HG03045 (cell line): ENCODE data around the gene NCOR2.

Experiments
- ATAC-seq: cut with Tn5 transposase; IDR thresholded peaks from one replicate; pipeline ENCODE4 v1.9.1; 2021; ENCODE audit warnings: mild to moderate bottlenecking, moderate library complexity; ENCODE audit not compliant: unreplicated experiment

NCOR2 gene

GRCh38 chr12:124529565-124530276 lies 37.7 kb downstream of the NCOR2 start:
- ATAC-seq = no peak

DNA sequence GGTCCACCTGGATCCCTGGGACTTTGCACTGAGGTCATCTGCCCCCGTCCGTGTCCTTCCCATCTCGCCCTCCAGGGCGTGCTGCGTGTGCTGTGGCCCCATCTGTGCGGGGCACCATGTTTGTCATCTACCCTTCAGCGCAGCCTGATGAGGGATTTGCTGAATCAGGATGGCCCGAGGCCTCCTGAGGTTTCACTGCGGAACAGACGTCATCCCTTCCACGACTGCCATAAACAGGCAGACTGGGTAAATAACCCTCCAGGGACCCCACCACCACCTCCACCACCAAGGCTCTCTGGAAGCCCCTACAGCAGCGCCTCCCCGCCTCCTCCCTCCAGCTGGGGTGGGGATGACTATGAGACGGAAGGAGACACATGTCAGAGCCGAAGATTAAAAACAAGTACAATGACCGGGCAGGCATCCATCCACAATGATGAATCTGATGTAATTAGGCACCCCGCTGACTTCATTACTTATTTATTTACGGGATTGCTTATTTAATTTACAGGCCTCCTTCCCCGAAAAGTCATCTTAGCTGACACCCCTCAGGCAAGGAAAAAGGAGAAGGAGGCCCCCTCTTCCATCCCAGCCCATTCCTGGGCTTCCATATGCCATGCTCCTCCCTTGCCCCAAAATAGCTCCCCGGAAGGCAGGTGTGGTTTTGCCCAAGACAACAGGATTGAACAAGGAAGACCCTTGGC lies 39.4 kb downstream of the NCOR2 start:
- no peak for ATAC-seq

DNA sequence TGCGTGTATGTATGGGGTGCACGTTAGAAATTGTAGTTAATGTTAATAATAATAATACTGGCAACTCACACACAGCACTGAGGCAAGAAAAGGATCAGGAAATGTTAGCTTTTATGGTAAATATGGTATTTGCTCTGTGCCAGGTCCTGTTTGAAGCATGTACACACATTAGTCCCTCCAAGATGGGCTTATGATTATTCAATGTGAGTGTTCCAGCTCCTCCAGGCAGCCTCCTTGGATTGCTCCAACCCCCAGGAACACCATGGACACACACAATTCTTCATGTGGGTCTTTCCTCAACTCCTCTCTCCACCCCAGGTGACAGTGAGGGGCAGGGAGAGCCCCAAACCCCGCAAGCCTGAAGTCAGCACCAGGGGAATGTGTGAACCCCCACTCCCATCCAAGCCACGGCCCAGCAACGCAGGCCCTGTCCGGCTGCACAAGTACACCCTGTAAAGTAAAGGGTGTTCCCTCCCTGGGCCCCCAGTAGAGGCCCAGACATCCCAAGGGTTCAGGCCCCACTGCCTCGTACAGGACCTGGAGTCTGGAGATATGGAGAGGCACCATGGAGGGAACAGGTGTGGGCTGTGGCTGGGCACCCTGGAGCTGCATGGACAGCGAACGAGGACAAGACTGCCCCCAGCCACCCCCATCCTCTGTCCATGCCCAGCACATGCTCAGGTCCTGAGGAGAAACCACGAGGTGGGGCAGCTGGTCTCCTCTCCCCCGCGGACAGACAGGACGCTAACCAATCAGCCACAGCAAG lies 41.3 kb downstream of the NCOR2 start:
- ATAC-seq = no peak

- ATAC-seq = no peak
These were observed 42.0 kb downstream of the NCOR2 start for GRCh38 chr12:124525455-124525854.

GRCh38 chr12:124524231-124524925 lies 43.0 kb downstream of the NCOR2 start:
- no peak for ATAC-seq

DNA sequence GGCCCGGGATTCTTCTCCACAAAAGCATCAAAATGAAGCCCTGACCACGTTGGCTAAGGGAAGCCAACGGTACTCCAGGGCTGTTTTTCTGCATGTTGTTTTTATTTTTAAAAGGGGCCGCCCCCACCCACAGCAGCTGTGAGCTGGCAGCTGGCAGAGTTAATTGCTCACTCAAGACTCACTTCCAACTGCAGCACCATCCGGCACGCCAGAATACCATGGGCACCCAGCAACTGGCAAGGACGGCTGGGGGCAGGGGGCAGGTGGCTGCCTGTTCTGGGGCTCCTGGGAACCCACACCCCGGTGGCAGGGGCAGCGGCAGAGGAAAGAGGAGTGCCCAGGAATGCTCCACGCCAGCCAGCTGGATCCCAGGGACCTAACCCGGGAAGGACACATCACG lies 44.3 kb downstream of the NCOR2 start:
- ATAC-seq = no peak

DNA sequence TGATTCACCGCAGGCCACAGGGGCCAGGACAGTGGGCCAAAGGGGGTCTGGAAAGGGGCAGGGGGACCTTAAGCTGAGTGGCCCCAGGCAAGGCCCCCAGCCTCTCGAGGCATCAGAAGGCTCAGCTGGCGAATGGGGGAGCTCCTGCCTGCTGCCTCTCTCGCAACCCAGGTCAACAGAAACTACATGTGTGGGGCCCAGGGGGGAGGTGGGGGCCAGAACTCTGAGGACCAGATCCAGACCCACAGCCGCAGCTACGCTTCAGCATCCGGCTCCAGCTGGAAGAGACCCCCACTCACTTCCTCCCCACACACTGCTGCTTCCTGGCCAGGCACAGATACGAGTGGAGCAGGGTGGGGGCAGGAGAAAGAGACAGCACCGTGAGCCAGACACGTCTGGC lies 46.5 kb downstream of the NCOR2 start:
- ATAC-seq = no peak

- ATAC-seq = no peak
These were observed 47.1 kb downstream of the NCOR2 start for GRCh38 chr12:124520265-124520701.

- no peak for ATAC-seq
These were observed 47.7 kb downstream of the NCOR2 start for GRCh38 chr12:124519746-124520145.

DNA sequence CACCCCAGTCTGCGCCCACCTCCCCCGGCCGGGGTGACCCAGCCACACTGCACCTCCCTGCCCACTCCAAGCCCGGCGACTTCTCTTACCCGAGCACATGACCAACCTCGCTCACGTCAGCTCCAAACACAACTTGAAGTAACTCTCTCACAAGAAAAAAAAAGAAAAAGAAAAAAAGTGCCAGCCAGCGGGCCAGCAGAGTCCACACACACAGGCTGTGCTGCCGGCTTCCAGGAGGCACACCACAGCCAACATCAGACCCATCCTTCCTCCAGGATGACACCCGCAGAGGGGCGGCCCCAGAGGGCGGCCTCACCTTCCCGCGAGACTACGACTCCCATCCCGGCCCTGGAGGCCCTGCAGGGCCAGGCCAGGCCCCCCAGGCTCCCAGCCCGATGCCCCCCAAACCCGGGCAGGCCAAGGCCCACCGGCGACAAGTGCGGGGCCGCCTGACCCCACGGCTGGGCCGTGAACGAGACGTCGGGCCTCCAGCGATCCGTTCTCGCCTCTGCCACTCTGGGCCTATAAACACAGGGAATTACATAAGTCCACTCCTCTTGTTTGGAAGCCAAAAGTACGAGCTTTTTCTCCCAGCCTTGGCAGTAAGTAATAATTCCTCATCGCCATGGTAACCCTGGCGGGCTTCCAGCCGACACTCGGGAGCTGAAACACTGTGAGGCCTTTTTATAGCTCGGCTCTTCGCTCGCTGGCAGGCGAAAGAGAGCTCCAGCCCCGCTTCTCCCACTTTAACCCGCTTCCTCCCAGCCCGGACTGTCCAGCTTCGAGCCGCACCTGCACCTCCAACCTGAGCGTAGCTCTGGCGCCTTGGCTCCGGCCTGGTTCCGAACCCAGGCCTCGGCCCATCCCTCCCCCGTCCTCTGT lies 49.1 kb downstream of the NCOR2 start:
- no peak for ATAC-seq
